Common myeloid progenitor, CD34-positive (primary cell): Measurements from ENCODE around the gene BICRAL.
"Not testable (repeated sequence)": the region's sequence is repeated elsewhere in the genome, so short reads cannot be mapped to it uniquely, and the experiment has no call there.

Experiments used
- CTCF ChIA-PET: fragments of 350-600 bp; sonication (Branson Sonifier 250); formaldehyde crosslinking; loops from one replicate; lab custom pipeline; 2021; ENCODE audit warnings: antibody characterized with exemption; lab: Charles Lee
- POLR2A ChIA-PET: fragments of 350-600 bp; sonication (Branson Sonifier 250); formaldehyde crosslinking; loops from one replicate; lab custom pipeline; 2021; ENCODE audit warnings: antibody characterized with exemption; lab: Charles Lee
- DNase-seq, 3 donors: peaks; one replicate each; pipeline versions ENCODE4 v3.0.0 to v3.0.0-alpha.2; 2013
- H3K27ac ChIP-seq, 2 experiments: 1 replicate in 1 of 2; 2 replicates in 1 of 2; pipeline ENCODE4 v1.7.0; 2013; ENCODE audit warnings: inconsistent platforms in 2 of 2, low read length in 2 of 2, mild to moderate bottlenecking in 2 of 2, low read depth in 1 of 2, moderate library complexity in 1 of 2; ENCODE audit not compliant: severe bottlenecking in 2 of 2, insufficient read depth in 1 of 2, poor library complexity in 1 of 2
- H3K27me3 ChIP-seq, 5 experiments: replicated peaks in 2 of 5; 1 replicate in 3 of 5; 2 replicates in 2 of 5; pipeline versions ENCODE4 v1.6.1 to v1.7.0; 2013; ENCODE audit warnings: low read length in 4 of 5, mild to moderate bottlenecking in 2 of 5, moderate library complexity in 2 of 5, inconsistent platforms in 1 of 5; ENCODE audit not compliant: insufficient read depth in 5 of 5, control insufficient read depth in 4 of 5
- H3K36me3 ChIP-seq, 4 experiments: 1 replicate in 2 of 4; 2 replicates in 2 of 4; pipeline versions ENCODE4 v1.6.1 to v1.7.0; 2013; ENCODE audit warnings: low read length in 3 of 4, control low read depth in 1 of 4, mild to moderate bottlenecking in 1 of 4; ENCODE audit not compliant: control insufficient read depth in 4 of 4, insufficient read depth in 4 of 4
- H3K4me1 ChIP-seq, 4 experiments: 1 replicate in 3 of 4; 2 replicates in 1 of 4; pipeline versions ENCODE4 v1.6.1 to v1.7.1; 2013; ENCODE audit warnings: low read length in 3 of 4, mild to moderate bottlenecking in 3 of 4, control low read depth in 1 of 4, inconsistent platforms in 1 of 4, moderate library complexity in 1 of 4; ENCODE audit not compliant: control insufficient read depth in 4 of 4, insufficient read depth in 4 of 4; ENCODE audit errors: control extremely low read depth in 1 of 4
- H3K4me3 ChIP-seq, 7 experiments: 1 replicate in 4 of 7; 2 replicates in 3 of 7; pipeline versions ENCODE4 v1.5.1 to v1.7.0; 2013; ENCODE audit warnings: mild to moderate bottlenecking in 7 of 7, low read length in 6 of 7, moderate library complexity in 6 of 7, inconsistent platforms in 2 of 7, low read depth in 2 of 7, control low read depth in 1 of 7; ENCODE audit not compliant: insufficient read depth in 4 of 7, control insufficient read depth in 1 of 7; ENCODE audit errors: extremely low read depth in 1 of 7
- H3K9me3 ChIP-seq, 5 experiments: 1 replicate in 4 of 5; 2 replicates in 1 of 5; pipeline versions ENCODE4 v1.6.1 to v1.7.1; 2013; ENCODE audit warnings: low read length in 4 of 5, mild to moderate bottlenecking in 2 of 5, inconsistent platforms in 1 of 5, low read depth in 1 of 5, moderate library complexity in 1 of 5; ENCODE audit not compliant: control insufficient read depth in 4 of 5, insufficient read depth in 2 of 5; ENCODE audit errors: control extremely low read depth in 1 of 5
- WGBS: methylation state at CpG from one replicate; pipeline ENCODE4 v1.1.5; 2013; ENCODE audit not compliant: insufficient coverage; 5-methylcytosine and 5-hydroxymethylcytosine counted together

Gene BICRAL

DNA sequence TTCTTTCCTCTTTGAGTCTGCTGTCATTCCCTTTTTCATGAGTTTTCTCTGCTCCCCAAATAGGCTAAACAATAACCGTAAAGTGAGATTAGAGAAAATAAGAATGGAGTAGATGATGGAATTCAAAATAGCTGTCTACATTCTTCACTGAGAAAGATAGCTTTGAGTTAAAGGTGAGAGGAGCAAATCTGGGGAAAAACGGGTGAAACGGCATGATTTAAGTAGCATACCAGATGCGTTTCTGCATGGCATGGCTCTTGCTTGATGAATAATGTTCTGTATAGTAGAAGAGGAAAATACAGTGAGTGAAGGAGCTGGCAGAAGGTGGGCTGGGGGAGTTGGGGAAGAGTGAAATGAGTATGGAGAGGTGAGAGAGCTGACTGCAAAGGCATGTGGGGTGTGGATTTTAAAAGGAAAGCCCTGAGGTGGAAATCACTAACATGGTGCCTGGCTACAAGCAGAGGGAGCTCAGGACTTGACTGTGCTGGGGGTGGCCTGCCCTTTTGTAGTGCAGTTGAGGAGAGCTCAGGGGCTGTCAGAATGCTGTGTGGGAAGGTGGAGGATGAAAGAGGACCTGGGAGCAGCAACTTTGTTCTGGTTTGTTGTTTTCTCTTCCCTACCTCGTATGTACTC, 8.8 kb downstream of the BICRAL start:
- POLR2A ChIA-PET, result interaction anchor here (0.6 to 0.9 kb wide), 4 partner anchors 8 to 804 kb away, joined by 3 to 8 read pairs (median 6); no protein-coding TSS in a partner anchor
- Histone ChIP-seq H3K9me3 (no peaks in the 10 kb centered on the region), H3K27me3 (no peaks in the 10 kb centered on the region), H3K36me3 (peaks cover 0 to 9% (median under 1%) of the 10 kb centered on the region in 4 experiments), H3K4me1 (peaks cover 14 to 36% (median 18%) of the 10 kb centered on the region in 4 experiments), H3K4me3 (no peak overlapping the region), H3K27ac (peak overlapping the region in 1 of 2 experiments; percentile 46)
- CTCF ChIA-PET, result interaction anchor here (0.6 to 1.0 kb wide), 3 partner anchors 9 to 128 kb away, joined by 3 read pairs; no protein-coding TSS in a partner anchor
- no peak for DNase-seq
- WGBS, result 71% methylated on average over 3 of the region's 5 CpGs

DNA sequence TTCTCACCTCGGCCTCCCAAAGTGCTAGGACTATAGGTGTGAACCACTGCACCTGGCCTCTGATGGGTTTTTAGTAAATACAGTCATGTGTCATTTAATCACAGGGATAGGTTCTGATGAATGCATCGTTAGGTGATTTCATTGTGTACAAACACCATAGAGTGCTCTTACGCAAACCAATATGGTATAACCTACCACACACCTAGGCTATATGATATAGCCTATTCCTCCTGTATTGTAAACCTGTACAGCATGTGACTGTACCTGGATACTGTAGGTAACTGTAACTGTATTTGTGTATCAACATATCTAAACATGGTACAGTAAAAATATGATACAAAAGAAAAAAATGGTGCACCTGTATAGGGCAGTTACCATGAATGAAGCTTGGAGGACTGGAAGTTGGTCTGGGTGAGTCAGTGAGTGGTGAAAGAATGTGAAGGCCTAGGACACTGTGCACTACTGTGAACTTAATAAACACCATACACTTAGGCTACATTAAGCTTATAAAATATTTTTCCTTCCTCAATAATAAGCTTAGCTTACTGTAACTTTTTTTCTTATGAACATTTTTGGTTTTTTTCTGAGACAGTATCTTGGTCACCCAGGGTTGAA, 10.0 kb downstream of the BICRAL start:
- H3K4me1 ChIP-seq, result peaks cover 3 to 25% (median 7%) of the 10 kb centered on the region in 4 experiments
- CTCF ChIA-PET, result interaction anchor here (0.6 to 1.1 kb wide), 4 partner anchors 10 to 110 kb away, joined by 3 read pairs; no protein-coding TSS in a partner anchor
- no peaks in the 10 kb centered on the region for H3K9me3 ChIP-seq
- DNase-seq, result no peak
- H3K27me3 ChIP-seq, result no peaks in the 10 kb centered on the region
- no peak overlapping the region for H3K27ac ChIP-seq
- WGBS, result 100% methylated on average over 2 of the region's 3 CpGs
- peaks cover 0 to 9% (median under 1%) of the 10 kb centered on the region in 4 experiments for H3K36me3 ChIP-seq
- no peak overlapping the region for H3K4me3 ChIP-seq
- POLR2A ChIA-PET, result no interaction called here

DNA sequence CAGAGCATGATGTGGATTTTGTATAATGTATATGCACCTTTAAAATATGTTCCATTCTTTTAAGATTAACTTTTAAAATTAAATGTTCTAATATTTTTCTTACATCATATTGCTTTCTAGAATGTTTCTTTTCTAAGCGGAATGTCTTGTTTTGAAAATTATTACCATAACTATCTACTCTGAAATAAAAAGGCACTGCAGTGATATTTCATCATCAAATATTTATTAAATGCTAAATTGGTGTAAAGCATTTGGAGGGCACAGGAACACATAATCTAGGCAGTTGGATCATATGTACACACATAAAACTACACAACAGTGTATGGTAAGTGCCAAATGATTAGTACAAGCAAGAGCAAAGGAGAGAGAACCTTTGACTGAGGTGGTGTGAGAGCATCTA, 13.8 kb downstream of the BICRAL start:
- no CpG with 5 or more reads among the region's 1 CpG for WGBS
- H3K27me3 ChIP-seq, result no peaks in the 10 kb centered on the region
- peaks cover 0 to 3% (median under 1%) of the 10 kb centered on the region in 4 experiments for H3K36me3 ChIP-seq
- peaks cover 0 to 2% (median 1%) of the 10 kb centered on the region in 4 experiments for H3K4me1 ChIP-seq
- H3K4me3 ChIP-seq, result no peak overlapping the region
- ChIA-PET CTCF (no interaction called here), POLR2A (interaction anchor here (0.7 kb wide), 1 partner anchor 113 kb away, joined by 3 read pairs; no protein-coding TSS in a partner anchor)
- no peak for DNase-seq
- H3K27ac ChIP-seq, result no peak overlapping the region
- no peaks in the 10 kb centered on the region for H3K9me3 ChIP-seq

- Histone ChIP-seq H3K4me1 (no peaks in the 10 kb centered on the region), H3K27me3 (no peaks in the 10 kb centered on the region), H3K27ac (no peak overlapping the region), H3K4me3 (no peak overlapping the region), H3K9me3 (no peaks in the 10 kb centered on the region), H3K36me3 (peaks cover 0 to 2% (median 0%) of the 10 kb centered on the region in 4 experiments)
- ChIA-PET CTCF (no interaction called here), POLR2A (no interaction called here)
- no peak for DNase-seq
- 99% methylated on average over 4 of the region's 4 CpGs for WGBS
Measured at GRCh38 chr6:42796171-42796570, 14.3 kb downstream of the BICRAL start.

GRCh38 chr6:42797696-42798095, 15.8 kb downstream of the BICRAL start:
- H3K27me3 ChIP-seq, POLR2A ChIA-PET, DNase-seq, H3K4me3 ChIP-seq, CTCF ChIA-PET, H3K36me3 ChIP-seq, H3K27ac ChIP-seq, H3K9me3 ChIP-seq, H3K4me1 ChIP-seq: not testable (repeated sequence)
- 100% methylated on average over 1 of the region's 3 CpGs for WGBS

DNA sequence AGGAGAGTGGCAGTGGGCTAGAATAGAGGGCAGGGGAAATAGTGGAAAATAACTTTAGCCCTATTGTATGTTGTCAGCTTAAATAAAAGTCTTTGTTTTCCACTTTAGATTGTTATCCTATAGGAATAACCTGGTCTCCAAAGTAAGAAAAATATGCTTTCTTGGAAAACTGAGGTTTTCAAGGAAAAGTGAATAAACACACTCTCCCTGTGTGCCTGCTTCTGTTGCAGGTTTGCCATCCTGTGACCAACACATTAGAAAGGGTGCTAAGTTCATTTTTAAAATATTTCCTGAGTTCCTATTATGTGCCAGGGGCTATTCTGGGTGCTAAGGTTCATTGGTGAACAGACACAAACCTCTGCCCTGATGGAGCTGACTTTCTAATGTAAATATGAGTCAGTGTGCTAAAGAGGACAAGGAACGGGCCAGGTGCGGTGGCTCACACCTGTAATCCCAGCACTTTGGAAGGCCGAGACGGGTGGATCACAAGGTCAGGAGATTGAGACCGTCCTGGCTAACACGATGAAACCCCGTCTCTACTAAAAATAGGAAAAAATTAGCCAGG, 23.5 kb downstream of the BICRAL start:
- ChIA-PET CTCF (no interaction called here), POLR2A (no interaction called here)
- no peak overlapping the region for H3K4me3 ChIP-seq
- H3K27me3 ChIP-seq, result no peaks in the 10 kb centered on the region
- peaks cover 1 to 9% (median 7%) of the 10 kb centered on the region in 4 experiments for H3K36me3 ChIP-seq
- no peaks in the 10 kb centered on the region for H3K9me3 ChIP-seq
- WGBS, result 96% methylated on average over 7 of the region's 7 CpGs
- H3K27ac ChIP-seq, result no peak overlapping the region
- no peaks in the 10 kb centered on the region for H3K4me1 ChIP-seq
- DNase-seq, result no peak
